CD14-positive monocyte (primary cell): ENCODE data around the gene GPR21. TPM values are rescaled to one million over a fixed set of nuclear protein-coding genes. Genes with fewer than 3 reads are reported as not detected.

ENCODE experiments used
- DNase-seq, 3 donors: peaks; one replicate each; pipeline ENCODE4 v3.0.0-alpha.2; 2011 to 2022
- H2AFZ ChIP-seq: 2 replicates; pipeline ENCODE4 v1.6.0; 2012; ENCODE audit warnings: mild to moderate bottlenecking, low read depth, low read length, inconsistent platforms; ENCODE audit not compliant: insufficient read depth, poor library complexity, severe bottlenecking
- H3K27ac ChIP-seq, 2 donors: 1 replicate in 1 of 2; 2 replicates in 1 of 2; pipeline ENCODE4 v1.5.1; 2012 to 2013; ENCODE audit warnings: low read length in 2 of 2, control low read depth in 1 of 2, inconsistent platforms in 1 of 2, low read depth in 1 of 2, mild to moderate bottlenecking in 1 of 2
- H3K27me3 ChIP-seq, 2 donors: one replicate each; pipeline versions ENCODE4 v1.6.0 to v1.6.1; 2011 to 2013; ENCODE audit warnings: low read length in 2 of 2; ENCODE audit not compliant: control insufficient read depth in 2 of 2, insufficient read depth in 2 of 2
- H3K36me3 ChIP-seq, 2 donors: replicated peaks in 1 of 2; 1 replicate in 1 of 2; 2 replicates in 1 of 2; pipeline versions ENCODE4 v1.5.1 to v1.6.1; 2012 to 2013; ENCODE audit warnings: low read length in 2 of 2, control low read depth in 1 of 2, inconsistent platforms in 1 of 2, mild to moderate bottlenecking in 1 of 2; ENCODE audit not compliant: insufficient read depth in 2 of 2, control insufficient read depth in 1 of 2
- H3K4me1 ChIP-seq, 2 donors: 1 replicate in 1 of 2; 2 replicates in 1 of 2; pipeline versions ENCODE4 v1.5.1 to v1.6.1; 2012 to 2013; ENCODE audit warnings: low read length in 2 of 2, control low read depth in 1 of 2, inconsistent platforms in 1 of 2, mild to moderate bottlenecking in 1 of 2, moderate library complexity in 1 of 2; ENCODE audit not compliant: insufficient read depth in 2 of 2, control insufficient read depth in 1 of 2
- H3K4me2 ChIP-seq: replicated peaks from 2 replicates; pipeline ENCODE3; 2012; ENCODE audit warnings: low read length, moderate library complexity, mild to moderate bottlenecking; ENCODE audit not compliant: poor library complexity, severe bottlenecking; ENCODE audit errors: extremely low read depth
- H3K4me3 ChIP-seq, 3 experiments: fragments of 200-600 bp in 1 of 3; sonication (generic) in 1 of 3; replicated peaks in 1 of 3; 1 replicate in 2 of 3; 2 replicates in 1 of 3; pipeline ENCODE4 v1.5.1; 2011 to 2013; ENCODE audit warnings: low read length in 3 of 3, mild to moderate bottlenecking in 3 of 3, control low read depth in 2 of 3, low read depth in 2 of 3, inconsistent platforms in 1 of 3, moderate library complexity in 1 of 3
- H3K79me2 ChIP-seq: 2 replicates; pipeline ENCODE4 v1.6.0; 2012; ENCODE audit warnings: mild to moderate bottlenecking, control low read depth, inconsistent platforms, low read length, moderate library complexity; ENCODE audit not compliant: insufficient read depth
- H3K9ac ChIP-seq: 2 replicates; pipeline ENCODE4 v1.6.0; 2017; ENCODE audit warnings: low read length, mild to moderate bottlenecking; ENCODE audit not compliant: insufficient read depth, poor library complexity, severe bottlenecking
- H3K9me3 ChIP-seq, 2 donors: replicated peaks in 1 of 2; 1 replicate in 1 of 2; 2 replicates in 1 of 2; pipeline versions ENCODE4 v1.5.1 to v1.6.1; 2012 to 2013; ENCODE audit warnings: low read length in 2 of 2, control low read depth in 1 of 2; ENCODE audit not compliant: control insufficient read depth in 1 of 2, insufficient read depth in 1 of 2
- H4K20me1 ChIP-seq: 2 replicates; pipeline ENCODE4 v1.6.0; 2012; ENCODE audit warnings: mild to moderate bottlenecking, low read length, control low read depth, moderate library complexity; ENCODE audit not compliant: insufficient read depth
- H3K27ac Mint-ChIP-seq, 7 donors: one replicate each; pipeline ENCODE4 v1.8.0; 2020; ENCODE audit warnings: mild to moderate bottlenecking in 7 of 7, mixed read lengths in 7 of 7, moderate library complexity in 6 of 7, inconsistent platforms in 2 of 7
- H3K27me3 Mint-ChIP-seq, 3 donors: one replicate each; pipeline ENCODE4 v1.8.0; 2021 to 2022; ENCODE audit warnings: low read depth in 3 of 3, mild to moderate bottlenecking in 3 of 3, mixed read lengths in 3 of 3, moderate library complexity in 3 of 3, inconsistent platforms in 1 of 3
- H3K36me3 Mint-ChIP-seq, 2 donors: one replicate each; pipeline ENCODE4 v1.8.0; 2020; ENCODE audit warnings: mixed read lengths in 2 of 2, inconsistent platforms in 1 of 2, mild to moderate bottlenecking in 1 of 2
- H3K4me1 Mint-ChIP-seq: one replicate; pipeline ENCODE4 v1.8.0; 2020; ENCODE audit warnings: mild to moderate bottlenecking, mixed read lengths
- H3K4me3 Mint-ChIP-seq, 2 donors: one replicate each; pipeline ENCODE4 v1.8.0; 2020; ENCODE audit warnings: mild to moderate bottlenecking in 2 of 2, mixed read lengths in 2 of 2, moderate library complexity in 1 of 2
- H3K9me3 Mint-ChIP-seq, 7 donors: one replicate each; pipeline ENCODE4 v1.8.0; 2020 to 2022; ENCODE audit warnings: mixed read lengths in 7 of 7, mild to moderate bottlenecking in 6 of 7, moderate library complexity in 6 of 7, inconsistent platforms in 2 of 7
- CTCF ChIP-seq: fragments of 200-600 bp; IDR thresholded peaks from one replicate; pipeline ENCODE4 v1.8.0; 2022; ENCODE audit warnings: antibody characterized with exemption, mild to moderate bottlenecking
- WGBS: methylation state at CpG from one replicate; pipeline ENCODE4 v1.1.5; 2013; ENCODE audit warnings: missing lambda C conversion rate; ENCODE audit not compliant: insufficient coverage; 5-methylcytosine and 5-hydroxymethylcytosine counted together
- intact Hi-C, 2 donors: fragments of 100-400 bp; cut with micrococcal nuclease; formaldehyde crosslinking; loops; one replicate each; pipeline versions ENCODE4 v1.15.0 to v1.15.1; 2023
- polyA plus RNA-seq, 3 donors: library from polyadenylated mRNA; depleted of rRNA in 1 of 3; unstranded in 2 of 3; stranded (reverse) in 1 of 3; fragments of 300-500 nt in 2 of 3; fragments of >200 nt in 1 of 3; fragmentation: Illumina TruSeq in 2 of 3; gene quantifications; 1 replicate in 2 of 3; 2 replicates in 1 of 3; pipeline ENCODE4 v1.2.3, GENCODE V29; 2012 to 2021

The GPR21 gene
- polyA plus RNA-seq, 3 donors: 0.39 TPM; not detected in 2

- H3K36me3 ChIP-seq: peaks cover 3 to 68% of the 10 kb centered on the region in 2 donors
- no peak overlapping the region for H3K27ac ChIP-seq
- peaks cover 42 to 51% of the 10 kb centered on the region in 2 donors for H3K36me3 Mint-ChIP-seq
- peaks cover 0 to 5% of the 10 kb centered on the region in 2 donors for H3K9me3 ChIP-seq
- H3K27me3 ChIP-seq: no peaks in the 10 kb centered on the region
- no peak for TF ChIP-seq CTCF
- H4K20me1 ChIP-seq: peaks cover 11% of the 10 kb centered on the region
- intact Hi-C loops: no loop called here
- H3K4me3 ChIP-seq: no peak overlapping the region
- no peak for DNase-seq
- WGBS: 37% methylated on average over 2 of the region's 2 CpGs
- no peak overlapping the region for H3K9ac ChIP-seq
- H3K27ac Mint-ChIP-seq: no peak overlapping the region
- H3K4me3 Mint-ChIP-seq: no peak overlapping the region
- no peaks in the 10 kb centered on the region for H3K4me1 Mint-ChIP-seq
- H3K9me3 Mint-ChIP-seq: peaks cover 2 to 14% (median 7%) of the 10 kb centered on the region in 7 donors
- H2AFZ ChIP-seq: no peak overlapping the region
- no peaks in the 10 kb centered on the region for H3K79me2 ChIP-seq
- H3K27me3 Mint-ChIP-seq: no peaks in the 10 kb centered on the region
- H3K4me1 ChIP-seq: no peaks in the 10 kb centered on the region
- H3K4me2 ChIP-seq: no peak overlapping the region
Measured at GRCh38 chr9:123041489-123041888, 8.0 kb downstream of the GPR21 start.

- peaks cover 0 to 5% of the 10 kb centered on the region in 2 donors for H3K9me3 ChIP-seq
- H3K4me1 ChIP-seq: no peaks in the 10 kb centered on the region
- H3K4me3 Mint-ChIP-seq: no peak overlapping the region
- H3K79me2 ChIP-seq: no peaks in the 10 kb centered on the region
- no peak overlapping the region for H3K27ac ChIP-seq
- H2AFZ ChIP-seq: no peak overlapping the region
- peaks cover 8% of the 10 kb centered on the region for H4K20me1 ChIP-seq
- 100% methylated on average over 1 of the region's 5 CpGs for WGBS
- H3K27me3 Mint-ChIP-seq: no peaks in the 10 kb centered on the region
- peaks cover 2 to 14% (median 7%) of the 10 kb centered on the region in 7 donors for H3K9me3 Mint-ChIP-seq
- no peak for TF ChIP-seq CTCF
- DNase-seq: no peak
- peaks cover 34 to 44% of the 10 kb centered on the region in 2 donors for H3K36me3 Mint-ChIP-seq
- H3K4me1 Mint-ChIP-seq: no peaks in the 10 kb centered on the region
- no peak overlapping the region for H3K4me2 ChIP-seq
- H3K27ac Mint-ChIP-seq: no peak overlapping the region
- H3K27me3 ChIP-seq: no peaks in the 10 kb centered on the region
- intact Hi-C loops: no loop called here
- no peak overlapping the region for H3K9ac ChIP-seq
- no peak overlapping the region for H3K4me3 ChIP-seq
- H3K36me3 ChIP-seq: peaks cover 3 to 68% of the 10 kb centered on the region in 2 donors
Measured at GRCh38 chr9:123043081-123043939, 9.8 kb downstream of the GPR21 start.
